Measurements from ENCODE around the gene HACD4.
"Not testable (repeated sequence)": the region's sequence is repeated elsewhere in the genome, so short reads cannot be mapped to it uniquely, and the experiment has no call there.

HACD4 gene

DNA sequence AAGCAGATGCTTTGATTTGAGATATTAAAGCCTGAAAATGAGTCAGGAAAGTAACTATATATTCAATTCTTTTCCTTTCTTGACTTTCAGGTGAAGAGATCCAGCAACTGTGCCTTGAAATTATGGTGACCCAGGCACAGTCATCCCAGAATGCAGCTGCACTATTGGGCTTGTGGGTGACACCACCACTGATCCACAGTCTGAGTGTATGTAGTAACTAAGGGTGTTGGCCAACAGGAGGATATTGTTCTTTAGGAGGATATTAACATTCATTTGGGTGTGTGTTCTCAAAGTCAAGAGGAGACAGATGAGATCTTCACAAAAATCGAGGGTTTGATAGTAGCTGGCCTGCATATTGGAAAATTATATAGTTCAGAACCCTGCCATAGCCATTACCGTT is 53.2 kb downstream of the HACD4 start:
- Histone ChIP-seq H3K4me1 (ENCODE audit: control insufficient read depth in 1 of 2, insufficient read depth in 2 of 2, low read length in 2 of 2) (no peaks in the 10 kb centered on the region), H2AK5ac (ENCODE audit: low read length) (no peak overlapping the region), H2BK12ac (ENCODE audit: low read length) (no peak overlapping the region), H3K36me3 (ENCODE audit: control insufficient read depth in 1 of 2, insufficient read depth in 2 of 2, low read length in 2 of 2) (peaks cover 2% of the 10 kb centered on the region in 2 experiments), H3K23ac (ENCODE audit: low read length) (no peak overlapping the region), H2BK120ac (ENCODE audit: insufficient read depth, low read length, poor library complexity) (no peak overlapping the region), H3K9ac (ENCODE audit: low read length) (no peak overlapping the region), H2BK5ac (ENCODE audit: low read depth, low read length, poor library complexity) (no peak overlapping the region), H4K8ac (ENCODE audit: low read depth, low read length) (no peak overlapping the region), H4K91ac (ENCODE audit: low read depth, low read length) (no peak overlapping the region), H3K18ac (ENCODE audit: low read length) (no peak overlapping the region), H3K27ac (ENCODE audit: low read depth, low read length) (no peak overlapping the region), H3K9me3 (ENCODE audit: insufficient read depth, low read depth, low read length) (no peaks in the 10 kb centered on the region), H3K14ac (ENCODE audit: low read length) (no peak overlapping the region), H3K79me2 (ENCODE audit: control insufficient read depth, insufficient read depth, low read length, poor library complexity) (no peaks in the 10 kb centered on the region), H2AFZ (ENCODE audit: insufficient read depth, low read length, poor library complexity) (no peak overlapping the region), H4K12ac (ENCODE audit: low read depth, low read length) (no peak overlapping the region), H3K4me3 (ENCODE audit: low read depth, low read length) (no peak overlapping the region), H3K27me3 (ENCODE audit: insufficient read depth, low read length) (no peaks in the 10 kb centered on the region), H3K4ac (ENCODE audit: low read depth, low read length) (no peak overlapping the region), H3K79me1 (ENCODE audit: low read length) (no peaks in the 10 kb centered on the region), H3K4me2 (ENCODE audit: low read length) (no peak overlapping the region)
- DNase-seq, result no peak
- WGBS (ENCODE audit: extremely low coverage, insufficient coverage, insufficient read length), result no CpG with 5 or more reads among the region's 2 CpGs

DNA sequence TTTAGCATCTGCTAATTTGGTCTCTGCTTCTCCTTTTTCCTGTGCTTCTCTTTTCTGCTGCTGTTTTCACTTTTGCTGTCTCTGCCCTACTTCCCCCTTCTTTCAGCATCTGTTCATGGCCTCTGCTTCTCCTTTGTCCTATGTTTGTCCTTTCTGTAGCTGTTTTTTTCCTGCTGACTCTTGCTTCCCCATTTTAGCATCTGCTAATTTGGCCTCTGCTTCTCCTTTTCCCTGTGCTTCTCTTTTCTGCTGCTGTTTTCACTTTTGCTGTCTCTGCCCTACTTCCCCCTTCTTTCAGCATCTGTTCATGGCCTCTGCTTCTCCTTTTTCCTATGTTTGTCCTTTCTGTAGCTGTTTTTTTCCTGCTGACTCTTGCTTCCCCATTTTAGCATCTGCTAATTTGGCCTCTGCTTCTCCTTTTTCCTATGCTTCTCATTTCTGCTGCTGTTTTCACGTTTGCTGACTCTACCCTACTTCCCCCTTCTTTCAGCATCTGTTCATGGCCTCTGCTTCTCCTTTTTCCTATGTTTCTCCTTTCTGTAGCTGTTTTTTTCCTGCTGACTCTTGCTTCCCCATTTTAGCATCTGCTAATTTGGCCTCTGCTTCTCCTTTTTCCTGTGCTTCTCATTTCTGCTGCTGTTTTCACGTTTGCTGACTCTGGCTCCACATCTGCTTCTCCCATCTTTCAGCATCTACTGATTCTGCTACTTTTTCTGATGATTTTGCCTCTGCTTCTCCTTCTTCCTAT is 57.1 kb downstream of the HACD4 start:
- WGBS (ENCODE audit: extremely low coverage, insufficient coverage, insufficient read length), result no CpG with 5 or more reads among the region's 2 CpGs
- H4K91ac ChIP-seq (ENCODE audit: low read depth, low read length); H3K9ac ChIP-seq (ENCODE audit: low read length): not testable (repeated sequence)

DNA sequence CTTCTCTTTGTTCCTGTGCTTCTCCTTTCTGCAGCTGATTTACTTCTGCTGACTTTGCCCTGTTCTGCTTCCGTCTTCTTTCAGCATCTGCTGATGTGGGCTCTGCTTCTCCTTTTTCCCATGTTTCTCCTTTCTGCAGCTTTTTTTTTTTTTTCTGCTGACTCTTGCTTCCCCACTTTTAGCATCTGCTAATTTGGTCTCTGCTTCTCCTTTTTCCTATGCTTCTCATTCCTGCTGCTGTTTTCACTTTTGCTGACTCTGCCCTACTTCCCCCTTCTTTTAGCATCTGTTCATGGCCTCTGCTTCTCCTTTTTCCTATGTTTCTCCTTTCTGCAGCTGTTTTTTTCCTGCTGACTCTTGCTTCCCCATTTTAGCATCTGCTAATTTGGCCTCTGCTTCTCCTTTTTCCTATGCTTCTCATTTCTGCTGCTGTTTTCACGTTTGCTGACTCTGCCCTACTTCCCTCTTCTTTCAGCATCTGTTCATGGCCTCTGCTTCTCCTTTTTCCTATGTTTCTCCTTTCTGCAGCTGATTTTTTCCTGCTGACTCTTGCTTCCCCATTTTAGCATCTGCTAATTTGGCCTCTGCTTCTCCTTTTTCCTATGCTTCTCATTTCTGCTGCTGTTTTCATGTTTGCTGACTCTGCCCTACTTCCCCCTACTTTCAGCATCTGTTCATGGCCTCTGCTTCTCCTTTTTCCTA is 58.0 kb downstream of the HACD4 start:
- H3K4ac ChIP-seq (ENCODE audit: low read depth, low read length); H3K23ac ChIP-seq (ENCODE audit: low read length); H3K4me3 ChIP-seq (ENCODE audit: low read depth, low read length); H3K9ac ChIP-seq (ENCODE audit: low read length); H3K4me1 ChIP-seq (ENCODE audit: control insufficient read depth in 1 of 2, insufficient read depth in 2 of 2, low read length in 2 of 2); H3K9me3 ChIP-seq (ENCODE audit: insufficient read depth, low read depth, low read length); DNase-seq; H3K14ac ChIP-seq (ENCODE audit: low read length); H3K18ac ChIP-seq (ENCODE audit: low read length); H3K4me2 ChIP-seq (ENCODE audit: low read length); H2AK5ac ChIP-seq (ENCODE audit: low read length); H2BK120ac ChIP-seq (ENCODE audit: insufficient read depth, low read length, poor library complexity); H4K91ac ChIP-seq (ENCODE audit: low read depth, low read length); H2BK5ac ChIP-seq (ENCODE audit: low read depth, low read length, poor library complexity); H3K36me3 ChIP-seq (ENCODE audit: control insufficient read depth in 1 of 2, insufficient read depth in 2 of 2, low read length in 2 of 2); H2BK12ac ChIP-seq (ENCODE audit: low read length); H4K8ac ChIP-seq (ENCODE audit: low read depth, low read length); H4K12ac ChIP-seq (ENCODE audit: low read depth, low read length); H2AFZ ChIP-seq (ENCODE audit: insufficient read depth, low read length, poor library complexity); H3K27me3 ChIP-seq (ENCODE audit: insufficient read depth, low read length); H3K27ac ChIP-seq (ENCODE audit: low read depth, low read length); H3K79me2 ChIP-seq (ENCODE audit: control insufficient read depth, insufficient read depth, low read length, poor library complexity); H3K79me1 ChIP-seq (ENCODE audit: low read length): not testable (repeated sequence)
- WGBS (ENCODE audit: extremely low coverage, insufficient coverage, insufficient read length), result no CpG with 5 or more reads among the region's 2 CpGs

More for the DNA sequence above, 57.1 kb downstream of the HACD4 start:
- not testable (repeated sequence) for H3K4me2 ChIP-seq (ENCODE audit: low read length); H3K27ac ChIP-seq (ENCODE audit: low read depth, low read length); H2AK5ac ChIP-seq (ENCODE audit: low read length); H3K9me3 ChIP-seq (ENCODE audit: insufficient read depth, low read depth, low read length); H2BK120ac ChIP-seq (ENCODE audit: insufficient read depth, low read length, poor library complexity); H2BK12ac ChIP-seq (ENCODE audit: low read length); H4K8ac ChIP-seq (ENCODE audit: low read depth, low read length); H3K79me2 ChIP-seq (ENCODE audit: control insufficient read depth, insufficient read depth, low read length, poor library complexity); H2BK5ac ChIP-seq (ENCODE audit: low read depth, low read length, poor library complexity); H3K4ac ChIP-seq (ENCODE audit: low read depth, low read length); H3K79me1 ChIP-seq (ENCODE audit: low read length); DNase-seq; H3K4me1 ChIP-seq (ENCODE audit: control insufficient read depth in 1 of 2, insufficient read depth in 2 of 2, low read length in 2 of 2); H3K23ac ChIP-seq (ENCODE audit: low read length); H3K14ac ChIP-seq (ENCODE audit: low read length); H3K27me3 ChIP-seq (ENCODE audit: insufficient read depth, low read length); H3K4me3 ChIP-seq (ENCODE audit: low read depth, low read length); H4K12ac ChIP-seq (ENCODE audit: low read depth, low read length); H3K18ac ChIP-seq (ENCODE audit: low read length); H2AFZ ChIP-seq (ENCODE audit: insufficient read depth, low read length, poor library complexity); H3K36me3 ChIP-seq (ENCODE audit: control insufficient read depth in 1 of 2, insufficient read depth in 2 of 2, low read length in 2 of 2)

DNA sequence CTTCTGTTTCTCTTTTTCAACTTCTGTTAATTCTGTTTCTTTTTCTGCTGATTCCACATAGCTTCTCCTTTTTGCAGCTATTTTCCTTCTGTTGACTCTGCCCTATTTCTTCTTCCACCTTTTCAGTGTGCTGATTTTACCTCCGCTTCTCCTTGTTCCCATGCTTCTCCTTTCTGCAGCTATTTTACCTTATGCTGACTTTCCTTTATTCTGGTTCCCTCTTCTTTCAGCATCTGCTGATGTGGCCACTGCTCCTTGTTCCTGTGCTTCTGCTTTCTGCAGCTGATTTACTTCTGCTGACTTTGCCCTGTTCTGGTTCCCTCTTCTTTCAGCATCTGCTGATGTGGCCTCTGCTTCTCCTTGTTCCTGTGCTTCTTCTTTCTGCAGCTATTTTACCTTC is 58.8 kb downstream of the HACD4 start:
- Histone ChIP-seq H3K23ac (ENCODE audit: low read length) (no peak overlapping the region), H3K9ac (ENCODE audit: low read length) (no peak overlapping the region), H3K79me2 (ENCODE audit: control insufficient read depth, insufficient read depth, low read length, poor library complexity) (no peaks in the 10 kb centered on the region), H2BK12ac (ENCODE audit: low read length) (no peak overlapping the region), H4K91ac (ENCODE audit: low read depth, low read length) (no peak overlapping the region), H3K9me3 (ENCODE audit: insufficient read depth, low read depth, low read length) (no peaks in the 10 kb centered on the region), H2BK120ac (ENCODE audit: insufficient read depth, low read length, poor library complexity) (no peak overlapping the region), H2AK5ac (ENCODE audit: low read length) (no peak overlapping the region), H3K36me3 (ENCODE audit: control insufficient read depth in 1 of 2, insufficient read depth in 2 of 2, low read length in 2 of 2) (peaks cover 0 to 2% of the 10 kb centered on the region in 2 experiments), H4K8ac (ENCODE audit: low read depth, low read length) (no peak overlapping the region), H3K18ac (ENCODE audit: low read length) (no peak overlapping the region), H2BK5ac (ENCODE audit: low read depth, low read length, poor library complexity) (no peak overlapping the region), H2AFZ (ENCODE audit: insufficient read depth, low read length, poor library complexity) (no peak overlapping the region), H3K4me3 (ENCODE audit: low read depth, low read length) (no peak overlapping the region), H3K4ac (ENCODE audit: low read depth, low read length) (no peak overlapping the region), H3K14ac (ENCODE audit: low read length) (no peak overlapping the region), H3K4me2 (ENCODE audit: low read length) (no peak overlapping the region), H3K4me1 (ENCODE audit: control insufficient read depth in 1 of 2, insufficient read depth in 2 of 2, low read length in 2 of 2) (no peaks in the 10 kb centered on the region), H3K27ac (ENCODE audit: low read depth, low read length) (no peak overlapping the region), H4K12ac (ENCODE audit: low read depth, low read length) (no peak overlapping the region), H3K27me3 (ENCODE audit: insufficient read depth, low read length) (no peaks in the 10 kb centered on the region), H3K79me1 (ENCODE audit: low read length) (no peaks in the 10 kb centered on the region)
- no CpG with 5 or more reads among the region's 1 CpG for WGBS (ENCODE audit: extremely low coverage, insufficient coverage, insufficient read length)
- no peak for DNase-seq
